Left lung (tissue), 10 donors: Measurements from ENCODE around the gene LYST. TPM values are rescaled to one million over a fixed set of nuclear protein-coding genes. Genes with fewer than 3 reads are reported as not detected.
A peak's percentile ranks its signal among the peaks of the same experiment; 100 is the strongest.

Experiments
- ATAC-seq: fragments of 200-7000 bp; cut with Tn5 transposase; one replicate; pipeline ENCODE4 v1.9.1; 2020; ENCODE audit warnings: moderate library complexity
- DNase-seq, 4 donors: peaks; one replicate each; pipeline ENCODE4 v3.0.0-alpha.2; 2013 to 2020
- H3K27ac ChIP-seq, 2 donors: fragments of 200-600 bp; sonication (generic) in 1 of 2; one replicate each; pipeline versions ENCODE4 v1.5.0 to v1.8.0; 2020 to 2021
- H3K27me3 ChIP-seq, 2 donors: fragments of 200-600 bp; sonication (generic) in 1 of 2; one replicate each; pipeline versions ENCODE4 v1.5.0 to v1.8.0; 2020 to 2021
- H3K36me3 ChIP-seq, 2 donors: fragments of 200-600 bp; sonication (generic) in 1 of 2; one replicate each; pipeline versions ENCODE4 v1.5.0 to v1.8.0; 2020 to 2021
- H3K4me1 ChIP-seq, 2 donors: fragments of 200-600 bp; one replicate each; pipeline ENCODE4 v1.8.0; 2021
- H3K4me3 ChIP-seq, 2 donors: fragments of 200-600 bp; sonication (generic) in 1 of 2; one replicate each; pipeline versions ENCODE4 v1.5.0 to v1.8.0; 2020 to 2021; ENCODE audit warnings: mild to moderate bottlenecking in 1 of 2
- H3K9me3 ChIP-seq, 2 donors: fragments of 200-600 bp; sonication (generic) in 1 of 2; one replicate each; pipeline versions ENCODE4 v1.5.0 to v1.8.0; 2020 to 2021
- intact Hi-C, 2 donors: fragments of 100-400 bp; cut with DNase I; formaldehyde crosslinking; loops; one replicate each; pipeline versions ENCODE4 v1.11.2 to v1.14.2; 2022
- polyA plus RNA-seq, 6 donors: library from polyadenylated mRNA; unstranded; fragments of 120-200 nt; gene quantifications; one replicate each; pipeline ENCODE4 v1.2.1, GENCODE V29; 2013; ENCODE audit not compliant: insufficient read length in 6 of 6
- total RNA-seq, 2 donors: library from RNA; stranded (reverse); fragmentation: NEBNext Ultra II Directional; extraction: Animal tissue kit (Norgen Biotek cat#: 25700); gene quantifications; one replicate each; pipeline ENCODE4 v1.2.1, GENCODE V29; 2021
- TF ChIP-seq, protein P1 (sequence below), 2 donors: fragments of 200-600 bp; sonication (generic) in 1 of 2; IDR thresholded peaks; one replicate each; pipeline versions ENCODE4 v1.5.0 to v1.8.0; 2021; ENCODE audit warnings: antibody characterized with exemption in 2 of 2
- donor health status: DM: no; HTN: yes; CAD: no.
- donor health status: DM: no; HTN: no; CAD: no.

LYST gene
- total and polyA plus RNA-seq, 8 donors = 10.3 to 64.9 (median 13.0) TPM

DNA sequence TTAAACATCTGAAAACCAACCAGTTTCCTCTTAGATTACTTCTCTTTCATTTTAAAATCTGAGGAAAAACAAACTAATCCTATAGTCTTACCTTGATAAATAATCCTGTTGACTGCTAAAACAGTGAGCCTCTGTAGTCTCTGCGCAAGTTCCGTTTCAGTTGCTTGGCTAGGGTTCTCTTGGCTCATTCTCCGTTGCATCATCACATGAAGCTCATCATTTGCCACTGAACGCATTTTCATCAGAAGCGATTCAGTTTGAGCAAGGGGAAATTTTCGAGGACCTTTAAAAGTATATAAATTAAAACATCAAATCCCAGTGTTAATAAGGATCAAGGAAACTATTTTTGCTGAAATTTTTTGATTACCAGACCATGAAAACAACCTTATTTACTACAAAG lies 120.5 kb downstream of the LYST start:
- no peak for DNase-seq
- intact Hi-C loops = no loop called here
- peaks cover 0 to 86% of the 10 kb centered on the region in 2 donors for H3K36me3 ChIP-seq
- no peaks in the 10 kb centered on the region for H3K9me3 ChIP-seq
- H3K27me3 ChIP-seq = no peaks in the 10 kb centered on the region
- no peak for ATAC-seq
- peaks cover 0 to 13% of the 10 kb centered on the region in 2 donors for H3K4me1 ChIP-seq
- TF ChIP-seq, protein P1, sequence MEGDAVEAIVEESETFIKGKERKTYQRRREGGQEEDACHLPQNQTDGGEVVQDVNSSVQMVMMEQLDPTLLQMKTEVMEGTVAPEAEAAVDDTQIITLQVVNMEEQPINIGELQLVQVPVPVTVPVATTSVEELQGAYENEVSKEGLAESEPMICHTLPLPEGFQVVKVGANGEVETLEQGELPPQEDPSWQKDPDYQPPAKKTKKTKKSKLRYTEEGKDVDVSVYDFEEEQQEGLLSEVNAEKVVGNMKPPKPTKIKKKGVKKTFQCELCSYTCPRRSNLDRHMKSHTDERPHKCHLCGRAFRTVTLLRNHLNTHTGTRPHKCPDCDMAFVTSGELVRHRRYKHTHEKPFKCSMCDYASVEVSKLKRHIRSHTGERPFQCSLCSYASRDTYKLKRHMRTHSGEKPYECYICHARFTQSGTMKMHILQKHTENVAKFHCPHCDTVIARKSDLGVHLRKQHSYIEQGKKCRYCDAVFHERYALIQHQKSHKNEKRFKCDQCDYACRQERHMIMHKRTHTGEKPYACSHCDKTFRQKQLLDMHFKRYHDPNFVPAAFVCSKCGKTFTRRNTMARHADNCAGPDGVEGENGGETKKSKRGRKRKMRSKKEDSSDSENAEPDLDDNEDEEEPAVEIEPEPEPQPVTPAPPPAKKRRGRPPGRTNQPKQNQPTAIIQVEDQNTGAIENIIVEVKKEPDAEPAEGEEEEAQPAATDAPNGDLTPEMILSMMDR (IDR thresholded peaks at IDR 0.05) = no peak
- peak overlapping the region in 1 of 2 donors; percentile 29 for H3K27ac ChIP-seq
- H3K4me3 ChIP-seq = no peak overlapping the region

DNA sequence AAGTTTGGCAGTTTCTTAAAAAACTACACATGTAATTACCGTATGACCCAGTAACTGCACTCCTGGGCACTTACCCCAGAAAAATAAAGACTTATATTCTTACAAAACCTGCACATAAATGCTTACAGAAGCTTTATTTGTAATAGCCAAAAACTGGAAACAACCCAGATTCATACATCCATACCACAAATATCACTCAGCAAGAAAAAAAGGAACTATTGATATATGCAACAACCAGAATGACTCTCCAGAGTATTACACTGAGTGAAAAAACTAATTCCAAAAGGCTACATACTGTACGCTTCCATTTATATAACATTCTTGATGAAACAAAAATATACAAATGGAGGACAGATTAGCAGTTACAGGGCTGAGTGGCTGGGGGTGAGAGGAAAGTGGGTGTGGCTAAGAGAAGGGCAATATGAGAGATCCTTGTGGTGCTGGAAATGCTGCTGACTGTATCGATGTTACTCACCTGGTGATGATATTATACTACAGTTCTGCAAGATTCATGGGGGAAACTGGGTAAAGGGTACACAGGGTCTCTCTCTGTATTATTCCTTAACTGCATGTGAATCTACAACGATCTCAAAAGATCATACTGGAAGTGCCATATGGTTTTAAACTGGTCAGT lies 121.1 kb downstream of the LYST start:
- Histone ChIP-seq H3K36me3 (peaks cover 0 to 86% of the 10 kb centered on the region in 2 donors), H3K9me3 (no peaks in the 10 kb centered on the region), H3K27me3 (no peaks in the 10 kb centered on the region), H3K27ac (peak overlapping the region in 1 of 2 donors; percentile 29), H3K4me1 (peaks cover 0 to 13% of the 10 kb centered on the region in 2 donors), H3K4me3 (no peak overlapping the region)
- TF ChIP-seq, protein P1 (IDR thresholded peaks at IDR 0.05) = no peak
- intact Hi-C loops = no loop called here
- ATAC-seq (no peak), DNase-seq (no peak)

DNA sequence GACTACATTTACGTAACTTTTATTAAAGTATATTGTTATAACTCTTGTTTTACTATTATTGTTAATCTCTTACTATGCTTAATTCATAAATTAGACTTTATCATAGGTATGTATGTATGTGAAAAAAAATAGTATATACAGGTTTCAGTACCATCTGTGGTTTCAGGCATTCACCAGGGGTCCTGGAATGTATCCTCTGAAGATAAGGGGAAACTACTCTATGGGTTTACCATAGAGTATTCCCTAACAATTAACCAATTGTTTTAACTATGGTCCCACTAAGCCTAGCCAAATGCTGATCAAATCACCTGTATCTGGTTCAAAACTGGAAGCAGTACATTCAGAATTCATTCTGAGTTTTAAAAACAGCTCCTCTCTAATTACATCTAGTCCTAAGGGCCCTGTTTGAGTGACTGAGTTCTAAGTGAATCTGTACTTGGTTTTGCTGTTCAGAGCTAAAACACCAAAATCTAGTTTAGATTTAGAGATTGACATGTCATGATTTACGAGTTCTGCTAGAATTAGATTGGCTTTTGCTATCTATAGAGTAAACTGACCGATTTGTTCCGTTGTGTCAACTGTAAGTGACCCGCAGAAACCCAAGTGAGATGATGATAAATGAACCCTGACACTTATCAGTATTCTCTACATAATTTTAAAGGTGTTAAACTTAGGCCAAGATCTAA lies 123.6 kb downstream of the LYST start:
- H3K4me1 ChIP-seq = peaks cover 0 to 13% of the 10 kb centered on the region in 2 donors
- no peak for DNase-seq
- no peaks in the 10 kb centered on the region for H3K9me3 ChIP-seq
- ATAC-seq = no peak
- no peaks in the 10 kb centered on the region for H3K27me3 ChIP-seq
- H3K4me3 ChIP-seq = no peak overlapping the region
- intact Hi-C loops = no loop called here
- peaks cover 0 to 88% of the 10 kb centered on the region in 2 donors for H3K36me3 ChIP-seq
- H3K27ac ChIP-seq = no peak overlapping the region
- TF ChIP-seq, protein P1 (IDR thresholded peaks at IDR 0.05) = no peak

DNA sequence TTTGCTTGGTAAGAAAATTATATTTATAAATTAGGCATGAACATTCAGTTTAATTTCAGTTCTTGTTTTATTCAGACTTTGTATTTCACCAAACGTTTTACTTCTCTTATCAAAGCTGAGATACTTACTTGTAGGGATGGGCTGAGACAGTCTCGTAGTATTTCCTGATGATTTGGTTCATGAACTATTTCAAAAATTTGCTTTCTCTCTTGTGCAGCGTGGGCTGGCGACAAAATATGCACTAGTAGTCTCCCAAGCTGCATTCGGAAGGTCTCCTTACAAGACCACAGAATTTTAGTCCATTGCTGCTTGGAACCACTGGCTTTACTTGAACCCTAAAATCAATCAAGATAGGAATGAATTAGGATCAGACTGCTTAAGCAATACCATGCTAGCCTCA lies 125.4 kb downstream of the LYST start:
- intact Hi-C loops = no loop called here
- H3K36me3 ChIP-seq = peaks cover 0 to 89% of the 10 kb centered on the region in 2 donors
- TF ChIP-seq, protein P1 (IDR thresholded peaks at IDR 0.05) = no peak
- ATAC-seq (no peak), DNase-seq (no peak)
- no peak overlapping the region for H3K27ac ChIP-seq
- H3K4me1 ChIP-seq = peaks cover 0 to 5% of the 10 kb centered on the region in 2 donors
- H3K27me3 ChIP-seq = no peaks in the 10 kb centered on the region
- no peaks in the 10 kb centered on the region for H3K9me3 ChIP-seq
- no peak overlapping the region for H3K4me3 ChIP-seq

DNA sequence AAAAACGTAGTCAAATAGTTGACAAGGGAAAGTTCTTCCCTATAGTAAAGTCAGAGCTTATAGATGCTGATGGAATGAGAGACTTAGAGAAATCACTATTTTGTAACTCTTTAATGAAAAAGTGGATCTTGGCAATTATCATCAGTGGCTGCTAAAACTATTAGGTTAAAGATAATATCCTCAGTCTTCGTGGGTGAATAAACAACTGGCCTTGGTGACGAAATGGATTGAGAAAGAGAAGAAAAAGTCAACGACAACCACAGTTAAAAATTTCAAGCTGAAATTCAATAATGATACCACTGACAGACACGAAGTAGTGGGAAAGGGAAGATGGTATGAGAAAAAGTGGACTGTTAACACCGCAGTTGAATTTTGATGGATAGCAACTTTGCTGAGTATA lies 127.1 kb downstream of the LYST start:
- no peak for DNase-seq
- H3K27ac ChIP-seq = no peak overlapping the region
- H3K36me3 ChIP-seq = peaks cover 0 to 74% of the 10 kb centered on the region in 2 donors
- intact Hi-C loops = no loop called here
- TF ChIP-seq, protein P1 (IDR thresholded peaks at IDR 0.05) = no peak
- no peaks in the 10 kb centered on the region for H3K27me3 ChIP-seq
- no peaks in the 10 kb centered on the region for H3K9me3 ChIP-seq
- H3K4me1 ChIP-seq = no peaks in the 10 kb centered on the region
- no peak overlapping the region for H3K4me3 ChIP-seq
- no peak for ATAC-seq
